Measurements from ENCODE around the gene DBNDD1.
A peak's percentile ranks its signal among the peaks of the same experiment; 100 is the strongest.
"Not testable (repeated sequence)": the region's sequence is repeated elsewhere in the genome, so short reads cannot be mapped to it uniquely, and the experiment has no call there.

DBNDD1 gene

GRCh38 chr16:90011908-90012501 lies 7.3 kb downstream of the DBNDD1 start:
- DNase-seq (ENCODE audit: low read depth in 2 of 2), result no peak

GRCh38 chr16:90011508-90011819 lies 7.8 kb downstream of the DBNDD1 start:
- no peak for DNase-seq (ENCODE audit: low read depth in 2 of 2)

- no peak for DNase-seq (ENCODE audit: low read depth in 2 of 2)
Measured at GRCh38 chr16:90010676-90011507, 8.4 kb downstream of the DBNDD1 start.

GRCh38 chr16:90009172-90009899 lies 9.9 kb downstream of the DBNDD1 start:
- DNase-seq (ENCODE audit: low read depth in 2 of 2), result no peak

- peak; percentile 31 to 54 for DNase-seq (ENCODE audit: low read depth in 2 of 2)
Measured at GRCh38 chr16:90008708-90009145, 10.5 kb downstream of the DBNDD1 start.

- DNase-seq (ENCODE audit: low read depth in 2 of 2), result not testable (repeated sequence)
Measured at GRCh38 chr16:90007635-90008234, 11.5 kb downstream of the DBNDD1 start.

DNA sequence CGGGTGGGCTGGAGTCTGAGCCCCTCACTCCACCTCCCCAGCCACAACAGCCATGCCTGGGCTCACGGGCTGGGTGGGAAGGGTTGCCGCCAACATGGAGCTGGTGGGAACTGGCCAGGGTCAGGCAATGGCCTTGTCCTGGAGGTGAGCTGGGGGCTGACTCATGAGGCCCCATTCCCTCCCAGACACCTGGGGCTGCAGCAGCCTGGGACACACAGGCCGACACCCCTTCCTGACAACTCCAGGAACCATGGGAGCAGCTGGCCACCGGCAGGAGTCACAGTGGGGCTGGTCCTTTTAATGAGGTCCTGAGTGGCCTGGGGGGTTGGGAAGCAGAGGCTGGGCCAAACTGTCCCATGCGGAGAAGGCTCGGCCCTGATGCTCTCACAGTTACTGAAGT lies 12.2 kb downstream of the DBNDD1 start:
- no peak for DNase-seq (ENCODE audit: low read depth in 2 of 2)

DNA sequence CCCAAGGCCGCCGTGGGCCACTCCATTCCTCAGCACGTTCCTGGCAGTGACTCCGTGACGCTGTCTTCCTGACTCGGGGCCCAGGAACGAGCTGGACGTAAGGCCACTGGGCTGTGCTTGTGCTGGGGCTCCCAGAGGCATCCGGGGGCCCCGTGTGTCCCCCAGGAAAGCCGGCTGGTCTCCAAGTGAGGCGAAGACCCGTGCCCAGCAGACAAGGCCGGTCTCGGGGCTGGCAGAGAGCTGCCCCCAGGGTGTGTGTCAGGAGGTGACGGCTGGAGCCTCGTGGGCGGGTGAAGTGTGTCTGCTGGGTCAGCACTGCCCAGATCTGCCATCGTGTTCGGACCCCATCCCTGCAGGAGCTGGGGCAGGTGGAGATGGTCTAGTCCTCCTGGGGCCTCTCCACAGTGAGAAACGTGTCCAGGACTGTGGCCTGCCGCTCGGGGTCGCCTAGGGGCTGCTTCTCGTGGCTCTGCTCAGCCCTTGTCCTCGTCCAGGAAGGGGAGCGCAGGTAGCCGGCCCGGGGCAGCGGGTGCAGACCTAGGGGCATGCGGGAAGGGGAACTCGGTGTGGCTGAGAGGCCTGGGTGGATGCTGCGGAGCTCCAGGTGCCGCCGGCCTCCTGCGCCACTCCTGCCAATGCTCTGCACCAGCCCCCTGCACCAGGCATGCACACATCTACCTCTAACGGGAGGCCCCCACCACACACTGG lies 13.1 kb downstream of the DBNDD1 start:
- no peak for DNase-seq (ENCODE audit: low read depth in 2 of 2)

DNA sequence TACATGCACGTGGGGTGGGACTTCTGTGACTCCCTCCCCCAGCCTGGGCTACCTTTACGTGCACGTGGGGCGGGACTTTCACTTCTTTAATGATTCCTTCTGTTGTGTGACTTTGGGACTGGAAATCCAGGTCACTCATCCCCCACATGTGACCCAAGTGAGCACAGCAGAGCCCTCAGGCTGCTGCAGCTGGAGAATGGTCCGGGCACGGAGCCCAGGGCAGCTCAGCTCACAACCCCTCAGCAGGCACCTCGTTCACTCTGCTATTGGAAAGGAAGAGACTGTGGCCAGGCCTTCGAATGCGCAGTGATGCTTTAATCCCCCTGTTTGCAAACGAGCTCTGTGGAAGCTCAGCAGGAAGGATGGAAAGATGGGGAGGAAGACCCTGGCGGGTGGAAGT lies 14.7 kb downstream of the DBNDD1 start:
- no peak for DNase-seq (ENCODE audit: low read depth in 2 of 2)

DNA sequence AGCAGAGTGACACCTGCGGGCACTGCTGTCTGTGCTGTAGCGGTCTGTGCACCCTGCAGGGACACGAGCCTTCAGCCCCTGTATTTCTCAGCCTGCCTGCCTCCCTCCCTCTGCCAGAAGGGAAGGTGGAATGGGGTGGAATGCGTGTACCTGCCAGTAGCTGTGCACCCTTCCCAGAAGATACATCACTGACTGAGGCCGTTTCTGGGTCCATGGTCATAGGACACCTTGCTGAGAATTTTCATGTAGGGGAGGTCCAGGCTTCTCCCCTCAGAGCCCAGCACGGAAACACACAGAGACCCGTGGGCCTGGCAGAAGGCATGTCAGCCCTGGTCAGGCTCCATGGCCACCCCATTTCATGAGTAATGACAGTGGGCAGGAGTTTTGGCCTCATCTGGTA lies 16.5 kb downstream of the DBNDD1 start:
- no peak for DNase-seq (ENCODE audit: low read depth in 2 of 2)

DNA sequence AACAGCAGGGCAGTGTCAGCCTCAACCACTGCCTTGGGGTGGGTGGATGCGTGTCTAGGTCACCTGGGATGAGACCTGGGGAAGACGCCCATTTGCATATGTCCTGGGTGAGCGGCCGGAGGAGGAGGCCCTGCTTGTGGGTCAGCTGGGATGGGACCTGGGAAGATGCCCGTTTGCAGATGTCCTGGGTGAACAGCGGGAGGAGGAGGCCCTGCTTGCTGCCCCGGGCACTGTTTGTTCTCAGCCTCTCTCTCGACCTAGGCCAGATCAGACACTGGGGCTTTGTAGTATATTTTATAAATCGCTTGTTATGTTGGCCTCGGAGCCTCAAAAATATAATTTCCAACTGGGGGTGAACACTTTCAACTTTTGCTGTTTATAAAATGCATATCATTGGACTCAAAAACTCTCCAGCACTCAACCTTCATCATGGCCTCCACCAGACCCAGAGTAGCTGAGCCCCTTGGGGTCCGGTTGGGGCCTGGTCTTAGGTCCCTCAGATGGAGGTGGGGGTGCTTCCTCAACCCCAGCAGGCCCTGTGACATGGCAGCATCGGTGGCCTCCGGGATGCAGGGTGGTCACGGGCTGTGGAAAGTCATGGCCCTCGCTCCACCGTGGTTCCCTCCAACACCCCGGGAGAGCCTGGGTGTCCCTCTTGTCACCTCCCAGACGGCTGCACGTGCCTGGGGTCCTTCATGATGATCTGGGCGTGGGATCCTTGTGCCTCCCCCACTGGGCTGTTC lies 17.3 kb downstream of the DBNDD1 start:
- no peak for DNase-seq (ENCODE audit: low read depth in 2 of 2)

GRCh38 chr16:90000733-90001427 lies 18.4 kb downstream of the DBNDD1 start:
- no peak for DNase-seq (ENCODE audit: low read depth in 2 of 2)

DNA sequence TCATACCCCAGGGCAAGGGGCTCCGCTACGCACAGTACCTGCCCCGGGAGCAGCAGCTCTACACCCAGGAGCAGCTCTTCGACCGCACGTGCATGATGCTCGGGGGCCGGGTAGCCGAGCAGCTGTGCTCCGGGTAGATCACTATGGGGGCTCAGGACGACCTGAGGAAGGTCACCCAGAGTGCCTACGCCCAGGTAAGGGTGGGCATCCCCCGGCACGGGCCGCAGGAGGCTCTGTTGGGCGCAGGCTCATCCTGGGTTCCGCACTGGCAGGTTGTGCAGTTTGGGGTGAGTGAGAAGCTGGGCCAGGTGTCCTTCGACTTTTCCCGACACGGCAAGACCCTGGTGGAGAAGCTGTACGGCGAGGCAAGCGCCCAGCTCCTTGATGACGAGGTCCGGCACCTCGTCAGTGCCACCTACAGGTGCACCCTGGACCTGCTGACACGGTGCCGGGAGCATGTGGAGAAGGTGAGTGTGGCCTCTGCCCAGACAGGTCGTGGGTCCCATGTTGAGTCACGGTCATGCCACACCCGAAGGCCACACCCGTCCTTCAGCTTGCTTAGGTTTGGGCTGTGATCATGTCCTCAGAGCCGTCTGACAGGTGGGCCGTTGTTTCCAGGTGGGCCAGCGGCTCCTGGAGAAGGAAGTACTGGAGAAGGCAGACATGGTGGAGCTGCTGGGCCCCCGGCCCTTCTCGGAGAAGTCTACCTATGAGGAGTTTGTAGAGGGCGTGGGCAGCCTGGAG lies 19.3 kb downstream of the DBNDD1 start:
- no peak for DNase-seq (ENCODE audit: low read depth in 2 of 2)

- no peak for DNase-seq (ENCODE audit: low read depth in 2 of 2)
Measured at GRCh38 chr16:89996178-89996489, 23.1 kb downstream of the DBNDD1 start.

- DNase-seq (ENCODE audit: low read depth in 2 of 2), result peak; percentile 25 to 34
Measured at GRCh38 chr16:89995475-89996177, 23.6 kb downstream of the DBNDD1 start.

DNA sequence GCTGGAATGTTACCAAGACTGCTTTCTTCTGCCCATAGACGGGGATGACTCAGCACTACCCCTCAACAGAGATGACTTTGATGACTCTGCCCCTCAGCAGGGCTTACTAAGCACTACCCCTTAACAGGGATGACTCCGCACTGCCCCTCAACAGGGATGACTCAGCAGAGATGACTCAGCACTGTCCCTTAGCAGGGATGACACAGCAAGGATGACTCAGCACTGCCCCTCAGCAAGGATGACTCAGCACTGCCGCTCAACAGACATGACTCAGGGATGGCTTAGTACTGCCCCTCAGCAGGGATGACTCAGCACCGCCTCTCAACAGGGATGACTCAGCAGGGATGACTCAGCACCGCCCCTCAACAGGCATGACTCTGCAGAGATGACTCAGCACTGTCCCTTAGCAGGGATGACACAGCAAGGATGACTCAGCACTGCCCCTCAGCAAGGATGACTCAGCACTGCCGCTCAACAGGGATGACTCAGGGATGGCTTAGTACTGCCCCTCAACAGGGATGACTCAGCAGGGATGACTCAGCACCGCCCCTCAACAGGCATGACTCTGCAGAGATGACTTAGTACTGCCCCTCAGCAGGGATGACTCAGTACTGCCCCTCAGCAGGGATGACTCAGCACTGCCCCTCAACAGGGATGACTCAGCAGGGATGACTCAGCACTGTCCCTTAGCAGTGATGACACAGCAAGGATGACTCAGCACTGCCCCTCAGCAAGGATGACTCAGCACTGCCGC lies 24.4 kb downstream of the DBNDD1 start:
- peak; percentile 13 to 47 for DNase-seq (ENCODE audit: low read depth in 2 of 2)

DNA sequence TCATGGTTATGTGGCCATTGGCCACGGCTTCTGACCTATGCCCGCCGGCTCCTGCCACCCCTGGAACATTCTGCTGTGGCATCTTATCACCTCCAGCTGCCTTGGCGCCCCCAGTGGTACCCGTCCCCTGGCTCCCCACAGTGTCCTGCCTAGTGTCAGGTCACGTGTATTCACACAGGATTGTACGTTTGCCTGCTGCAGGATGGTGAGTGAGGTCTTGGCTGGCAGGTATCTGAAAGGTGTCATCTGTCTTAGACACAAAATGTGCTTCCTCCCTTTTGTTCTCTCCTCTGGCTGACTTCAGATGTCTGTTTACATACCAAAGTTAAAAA lies 24.9 kb downstream of the DBNDD1 start:
- no peak for DNase-seq (ENCODE audit: low read depth in 2 of 2)

DNA sequence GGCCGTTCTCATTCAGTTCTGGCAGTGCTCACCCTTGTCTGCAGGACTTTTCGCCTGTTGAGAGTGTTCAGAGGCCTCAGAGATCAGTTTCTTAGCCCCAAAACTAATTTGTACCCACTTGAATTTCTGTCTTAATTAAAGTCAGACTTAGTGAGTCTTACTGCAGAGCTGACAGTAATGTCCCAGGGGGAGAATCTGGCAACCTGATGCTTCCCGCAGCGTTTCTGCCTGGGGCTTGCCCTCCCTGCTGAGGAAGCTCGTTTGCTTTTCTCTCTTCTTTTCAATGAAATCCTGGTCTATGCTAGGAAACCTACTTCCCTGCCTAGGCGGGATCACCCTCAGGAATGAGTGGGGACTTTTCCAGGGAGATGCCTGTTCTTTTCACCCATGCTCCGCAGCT lies 25.3 kb downstream of the DBNDD1 start:
- no peak for DNase-seq (ENCODE audit: low read depth in 2 of 2)

GRCh38 chr16:89993377-89993776 lies 25.9 kb downstream of the DBNDD1 start:
- no peak for DNase-seq (ENCODE audit: low read depth in 2 of 2)
